Ectodermal cell (in vitro differentiated cells): Measurements from ENCODE around the gene PHF24. TPM values are rescaled to one million over a fixed set of nuclear protein-coding genes. Genes with fewer than 3 reads are reported as not detected.
"Not testable (repeated sequence)": the region's sequence is repeated elsewhere in the genome, so short reads cannot be mapped to it uniquely, and the experiment has no call there.

Source experiments
- H3K27ac ChIP-seq: 2 replicates; pipeline ENCODE4 v1.7.0; 2013; ENCODE audit warnings: mild to moderate bottlenecking, low read depth, low read length; ENCODE audit not compliant: insufficient read depth, poor library complexity, severe bottlenecking
- H3K27me3 ChIP-seq: 2 replicates; pipeline ENCODE4 v1.7.0; 2013; ENCODE audit warnings: mild to moderate bottlenecking, low read length; ENCODE audit not compliant: insufficient read depth, control insufficient read depth, poor library complexity, severe bottlenecking
- H3K36me3 ChIP-seq: one replicate; pipeline ENCODE4 v1.7.0; 2013; ENCODE audit warnings: low read length; ENCODE audit not compliant: control insufficient read depth, insufficient read depth
- H3K4me1 ChIP-seq: one replicate; pipeline ENCODE4 v1.7.0; 2013; ENCODE audit warnings: low read length; ENCODE audit not compliant: control insufficient read depth, insufficient read depth
- H3K4me3 ChIP-seq: 2 replicates; pipeline ENCODE4 v1.7.0; 2013; ENCODE audit warnings: low read depth, low read length, control low read depth; ENCODE audit not compliant: insufficient read depth
- H3K9me3 ChIP-seq: 2 replicates; pipeline ENCODE4 v1.7.0; 2013; ENCODE audit warnings: mild to moderate bottlenecking, low read length, moderate library complexity; ENCODE audit not compliant: control insufficient read depth
- WGBS, 2 experiments: methylation state at CpG; one replicate each; pipeline ENCODE4 v1.1.7; 2013; ENCODE audit warnings: missing lambda C conversion rate in 2 of 2; 5-methylcytosine and 5-hydroxymethylcytosine counted together
- polyA plus RNA-seq, 4 experiments: library from polyadenylated mRNA; stranded (reverse); fragments of 50-300 nt; gene quantifications; one replicate each; pipeline ENCODE4 v1.2.3, GENCODE V29; 2013

The PHF24 gene
- polyA plus RNA-seq (2013, experiment 1 of 4), result 0.98 TPM
- polyA plus RNA-seq (2013, experiment 2 of 4), result 0.82 TPM
- polyA plus RNA-seq (2013, experiment 3 of 4), result 0.75 TPM
- 0.93 TPM for polyA plus RNA-seq (2013, experiment 4 of 4)

DNA sequence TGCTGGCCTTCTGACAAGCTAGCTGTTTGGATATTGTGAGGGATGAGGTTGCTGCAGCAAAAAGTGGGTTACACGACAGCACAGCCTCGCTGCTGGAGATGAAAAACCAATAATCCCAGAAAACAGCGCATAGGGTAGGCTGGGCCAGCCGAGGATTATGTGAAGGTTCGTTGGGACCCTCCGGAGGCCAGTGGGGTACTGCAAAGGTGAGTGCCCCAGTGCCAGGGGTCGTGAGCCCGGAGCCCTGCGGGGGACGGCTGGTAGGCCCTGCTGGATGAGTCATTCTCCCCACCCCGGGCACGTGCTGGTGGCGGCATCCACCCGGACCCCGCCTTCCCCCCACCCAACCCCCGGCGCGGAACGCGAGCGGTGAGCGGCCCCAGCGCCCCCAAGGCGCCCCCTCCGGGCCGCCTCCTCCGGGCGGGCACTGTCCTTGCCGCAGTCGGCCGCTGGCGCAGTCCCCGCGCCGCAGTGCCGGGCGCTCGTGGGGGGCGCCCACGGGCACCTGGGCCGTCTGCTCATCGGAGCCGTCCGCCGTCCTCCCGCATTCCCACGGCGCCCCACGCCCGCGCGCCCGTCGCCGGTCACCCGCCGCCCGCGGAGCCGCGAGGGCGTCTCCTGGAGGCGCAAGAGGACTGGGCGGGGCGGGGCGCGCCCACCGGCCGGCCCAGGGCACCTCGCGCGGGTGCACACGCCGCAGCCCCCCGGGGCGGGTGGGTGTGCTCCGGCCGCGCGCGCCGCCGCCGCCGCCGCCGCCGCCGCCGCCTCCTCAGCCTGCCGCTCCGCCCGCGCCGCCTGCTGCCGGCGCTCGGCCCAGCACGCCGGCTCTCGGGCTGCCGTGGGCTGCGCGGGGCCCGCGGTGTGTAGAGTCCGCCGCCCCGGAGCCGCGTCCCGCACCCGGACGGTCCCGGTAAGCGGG lies at the start of gene PHF24:
Gene PHF24, plus strand, starts transcription at position 794 of the 919 bp plus-strand sequence. CDS start 13,014 bp downstream, outside the sequence.
- Histone ChIP-seq H3K4me1 (peaks cover 13% of the 10 kb centered on the region), H3K4me3 (peak within 1 kb of the TSS; percentile 38), H3K27me3 (peaks cover 45% of the 10 kb centered on the region), H3K27ac (no peak within 1 kb of the TSS), H3K9me3 (no peaks in the 10 kb centered on the region), H3K36me3 (no peaks in the 10 kb centered on the region)
- WGBS, 2 experiments, result 1% methylated on average over 116 of the region's 116 CpGs

DNA sequence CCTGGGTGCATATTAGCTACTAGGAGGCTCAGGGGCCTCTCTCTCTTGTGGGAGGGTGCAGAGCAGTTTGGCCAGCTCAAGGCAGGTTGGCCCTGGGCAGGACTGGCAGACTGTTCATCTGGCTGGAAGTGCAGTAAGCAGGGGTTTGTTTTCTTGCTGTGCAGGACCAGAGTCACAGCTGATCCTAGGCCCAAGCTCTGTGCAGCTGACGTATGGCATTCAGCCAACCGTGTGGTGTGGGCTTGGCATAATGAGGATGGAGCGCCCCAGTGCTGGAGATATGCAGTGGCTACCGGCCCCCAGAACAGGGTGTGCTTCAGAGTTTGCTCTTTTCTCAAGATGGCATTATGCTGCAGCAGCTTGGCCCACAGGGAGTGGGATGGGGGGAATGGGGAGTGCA lies 31.0 kb upstream of the PHF24 start:
- Histone ChIP-seq H3K4me1 (no peaks in the 10 kb centered on the region), H3K9me3 (no peaks in the 10 kb centered on the region)
- 92 to 93% methylated on average over 4 of the region's 4 CpGs for WGBS, 2 experiments

DNA sequence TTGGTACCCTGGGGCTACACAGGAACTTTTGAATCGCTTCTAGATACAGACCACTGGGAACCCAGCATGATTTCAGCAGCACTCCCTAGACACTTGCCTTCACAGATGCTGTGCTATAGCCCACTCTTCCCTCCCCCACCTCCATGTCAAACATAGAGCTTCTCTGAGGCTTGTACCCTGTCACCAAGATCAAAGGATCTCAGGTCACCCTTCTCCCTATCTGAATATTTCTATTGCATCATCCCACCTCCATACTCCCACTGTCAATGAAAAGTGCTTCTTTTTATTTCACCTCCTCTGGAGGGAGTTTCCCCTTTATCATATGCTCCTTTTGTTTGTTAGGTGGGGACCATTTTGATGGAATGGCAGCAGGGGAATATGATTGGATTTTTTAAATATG lies 29.2 kb upstream of the PHF24 start:
- Histone ChIP-seq H3K27me3 (no peaks in the 10 kb centered on the region), H3K36me3 (no peaks in the 10 kb centered on the region), H3K4me3 (no peak overlapping the region), H3K27ac (no peak overlapping the region), H3K9me3 (no peaks in the 10 kb centered on the region), H3K4me1 (no peaks in the 10 kb centered on the region)
- 84 to 88% methylated on average over 1 of the region's 1 CpG for WGBS, 2 experiments

More for the DNA sequence above, 31.0 kb upstream of the PHF24 start:
- no peaks in the 10 kb centered on the region for H3K36me3 ChIP-seq
- H3K27me3 ChIP-seq, result no peaks in the 10 kb centered on the region
- no peak overlapping the region for H3K4me3 ChIP-seq
- H3K27ac ChIP-seq, result no peak overlapping the region

DNA sequence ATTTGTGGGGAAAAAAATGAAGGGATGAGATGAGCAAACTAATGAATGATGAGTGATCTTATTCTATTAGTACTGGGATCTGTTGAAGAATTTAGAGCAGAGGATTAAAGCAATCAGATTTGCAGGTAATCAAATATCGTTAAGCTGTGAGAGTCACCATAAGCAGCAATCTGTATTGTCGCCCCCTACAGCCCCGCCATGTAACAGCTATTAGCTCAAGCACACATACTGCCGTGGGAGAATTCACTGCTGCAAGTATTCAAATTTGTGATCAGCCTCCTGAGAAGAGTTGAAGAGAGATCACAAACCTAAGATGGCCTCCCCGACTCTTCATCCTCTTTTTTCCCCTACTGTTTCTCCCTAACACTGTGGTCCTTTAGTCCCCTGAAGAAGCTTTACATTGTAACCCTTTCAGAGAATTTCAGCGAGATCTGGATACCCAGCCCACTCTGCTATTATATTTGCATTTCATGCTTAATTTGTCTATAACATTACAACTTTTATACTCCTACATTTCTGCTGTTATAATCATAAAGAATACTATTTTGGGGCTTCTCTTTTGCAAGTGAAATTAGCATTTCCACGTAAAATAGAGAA lies 28.5 kb upstream of the PHF24 start:
- no peak overlapping the region for H3K27ac ChIP-seq
- no peaks in the 10 kb centered on the region for H3K9me3 ChIP-seq
- no peaks in the 10 kb centered on the region for H3K36me3 ChIP-seq
- H3K4me3 ChIP-seq, result no peak overlapping the region
- no peaks in the 10 kb centered on the region for H3K4me1 ChIP-seq
- no peaks in the 10 kb centered on the region for H3K27me3 ChIP-seq
- 42 to 43% methylated on average over 7 of the region's 7 CpGs for WGBS, 2 experiments

DNA sequence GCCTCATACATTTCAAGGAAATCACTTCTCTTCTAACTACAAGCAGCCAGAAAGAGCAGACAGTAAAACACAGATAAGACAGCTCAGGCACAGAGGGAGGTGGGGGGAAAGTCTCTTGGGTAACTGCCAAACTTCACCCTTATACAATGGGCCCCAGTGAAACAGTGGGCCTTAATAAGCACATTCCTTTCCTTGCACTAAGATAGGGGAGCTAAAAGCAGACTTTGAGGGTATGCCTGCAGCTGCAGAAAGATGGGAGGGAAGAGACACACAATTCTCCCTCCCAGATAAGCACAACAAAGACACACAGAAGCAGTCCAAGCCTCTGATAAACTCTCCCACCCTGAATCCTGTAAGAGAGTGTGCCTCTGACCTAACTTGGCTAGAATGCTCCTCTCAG lies 18.1 kb upstream of the PHF24 start:
- H3K9me3 ChIP-seq, H3K4me3 ChIP-seq, H3K27me3 ChIP-seq, H3K4me1 ChIP-seq, H3K27ac ChIP-seq, H3K36me3 ChIP-seq: not testable (repeated sequence)

DNA sequence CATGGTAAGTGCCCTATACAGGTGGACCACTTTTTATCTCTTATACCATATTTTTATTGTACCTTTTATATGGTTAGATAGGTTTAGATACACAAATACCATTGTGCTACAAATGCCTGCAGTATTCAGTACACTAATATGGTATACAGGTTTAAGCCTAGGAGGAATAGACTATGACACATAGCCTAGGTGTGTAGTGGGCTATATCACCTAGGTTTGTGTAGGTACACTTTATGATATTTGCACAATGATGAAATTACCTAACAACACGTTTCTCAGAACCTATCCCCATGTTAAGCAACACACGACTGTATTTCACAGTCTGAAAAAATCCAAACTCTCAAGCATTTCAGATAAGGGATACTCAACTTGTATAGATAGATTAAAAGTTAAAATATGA lies 9.6 kb upstream of the PHF24 start:
- WGBS, 2 experiments, result 90% methylated on average over 2 of the region's 2 CpGs; no CpG with 5 or more reads in 1 of the 2 experiments
- no peaks in the 10 kb centered on the region for H3K9me3 ChIP-seq
- H3K4me1 ChIP-seq, result no peaks in the 10 kb centered on the region
- no peak overlapping the region for H3K4me3 ChIP-seq
- H3K27me3 ChIP-seq, result no peaks in the 10 kb centered on the region
- H3K36me3 ChIP-seq, result no peaks in the 10 kb centered on the region
- H3K27ac ChIP-seq, result no peak overlapping the region

DNA sequence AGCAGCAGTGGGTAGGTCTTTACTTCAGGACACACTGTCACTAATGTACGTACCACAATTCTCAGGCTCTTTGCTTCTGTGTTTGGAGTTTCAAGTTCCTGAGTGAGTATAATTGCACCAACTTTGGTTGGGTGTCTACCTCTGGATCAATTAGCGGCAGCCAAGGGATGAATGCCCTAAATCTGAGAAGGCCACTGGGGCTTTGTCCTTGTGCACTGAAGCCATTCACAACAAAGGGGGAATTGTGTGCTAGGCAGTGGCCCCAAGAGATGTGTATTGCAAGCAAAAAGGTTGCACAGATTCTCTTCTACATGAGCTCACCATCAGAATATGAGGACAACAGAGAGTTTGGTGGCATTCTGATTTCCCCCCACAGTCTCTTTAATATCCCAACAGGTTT lies 3.9 kb upstream of the PHF24 start:
- Histone ChIP-seq H3K27ac (no peak overlapping the region), H3K36me3 (no peaks in the 10 kb centered on the region), H3K9me3 (no peaks in the 10 kb centered on the region), H3K4me1 (peaks cover 8% of the 10 kb centered on the region), H3K27me3 (peaks cover 31% of the 10 kb centered on the region), H3K4me3 (no peak overlapping the region)
- WGBS, 2 experiments, result 78 to 92% methylated on average over 2 of the region's 2 CpGs

DNA sequence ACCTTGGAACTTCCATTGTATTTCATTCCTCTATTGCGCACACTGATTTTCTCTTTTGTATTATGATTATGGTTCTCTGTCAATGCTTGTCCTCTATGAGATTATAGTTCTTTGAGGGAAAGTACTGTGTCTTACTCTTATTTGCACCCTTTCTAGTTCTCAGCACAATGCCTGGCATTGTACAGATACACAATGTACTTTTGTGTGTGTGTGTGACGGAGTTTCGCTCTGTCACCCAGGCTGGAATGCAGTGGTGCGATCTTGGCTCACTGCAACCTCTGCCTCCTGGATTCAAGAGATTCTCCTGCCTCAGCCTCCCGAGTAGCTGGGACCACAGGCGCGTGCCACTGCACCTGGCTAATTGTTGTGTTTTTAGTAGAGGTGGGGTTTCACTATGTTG lies 2.0 kb upstream of the PHF24 start:
- not testable (repeated sequence) for H3K9me3 ChIP-seq, H3K27ac ChIP-seq, H3K36me3 ChIP-seq, H3K4me3 ChIP-seq, H3K4me1 ChIP-seq
- H3K27me3 ChIP-seq, result peaks cover 45% of the 10 kb centered on the region
- WGBS, 2 experiments, result 89 to 93% methylated on average over 6 of the region's 7 CpGs

DNA sequence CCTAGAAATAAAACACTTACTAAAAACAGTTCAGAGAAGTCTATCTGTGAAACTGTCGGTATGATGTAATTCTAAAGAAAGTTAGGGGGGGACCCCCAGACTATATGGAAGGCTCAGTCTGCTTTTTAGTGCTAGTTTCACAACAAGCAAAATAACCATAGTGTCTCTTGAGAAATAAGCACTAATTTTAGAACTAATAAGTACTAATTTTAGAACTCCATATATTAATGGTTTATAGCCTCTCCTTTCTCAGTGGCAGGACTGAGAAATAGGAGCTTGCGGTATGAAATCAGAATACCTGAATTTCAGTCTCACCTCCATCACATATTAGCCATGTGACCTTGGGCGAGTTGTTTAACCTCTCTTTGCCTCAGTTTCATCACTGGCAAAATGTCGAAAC lies 1.4 kb upstream of the PHF24 start:
- H3K4me1 ChIP-seq, result peaks cover 8% of the 10 kb centered on the region
- no peaks in the 10 kb centered on the region for H3K9me3 ChIP-seq
- peaks cover 45% of the 10 kb centered on the region for H3K27me3 ChIP-seq
- H3K4me3 ChIP-seq, result no peak overlapping the region
- WGBS, 2 experiments, result 87 to 90% methylated on average over 2 to 4 of the region's 4 CpGs
- no peak overlapping the region for H3K27ac ChIP-seq
- H3K36me3 ChIP-seq, result no peaks in the 10 kb centered on the region

DNA sequence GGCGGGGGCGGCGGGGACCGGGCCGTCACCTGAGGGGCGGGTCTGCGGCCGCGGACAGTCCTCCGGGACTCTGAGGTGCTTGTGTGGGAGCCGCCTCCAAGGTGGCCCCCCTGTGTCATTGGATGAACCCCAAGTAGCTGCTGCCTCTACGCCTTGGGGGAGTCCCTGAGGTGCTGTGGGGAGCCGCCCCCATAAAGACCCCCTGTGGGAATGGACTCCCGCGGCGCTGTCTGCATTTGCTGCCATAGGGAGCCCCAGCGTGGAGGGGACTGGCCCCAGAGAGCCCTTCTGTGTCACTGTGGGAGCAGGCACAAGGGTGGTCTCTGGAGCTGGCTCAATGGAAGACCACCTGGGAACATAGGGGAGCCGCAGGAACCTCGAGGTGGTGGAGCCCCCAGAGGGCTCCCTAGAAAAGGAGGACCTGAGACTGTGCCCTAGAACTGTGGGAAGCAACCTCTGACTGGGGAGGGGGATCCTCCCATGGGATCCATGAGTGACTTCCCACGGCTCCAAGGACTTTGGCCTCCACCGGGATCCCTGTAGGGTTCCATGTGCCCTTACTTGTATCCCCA lies 412 bp downstream of the PHF24 start:
- peaks cover 45% of the 10 kb centered on the region for H3K27me3 ChIP-seq
- no peaks in the 10 kb centered on the region for H3K36me3 ChIP-seq
- H3K4me3 ChIP-seq, result peak overlapping the region; percentile 31
- WGBS, 2 experiments, result 16 to 19% methylated on average over 21 of the region's 21 CpGs
- H3K27ac ChIP-seq, result no peak overlapping the region
- no peaks in the 10 kb centered on the region for H3K9me3 ChIP-seq
- H3K4me1 ChIP-seq, result peaks cover 15% of the 10 kb centered on the region
